Stimulated activated CD8-positive, alpha-beta memory T cell treated with anti-CD3 and anti-CD28 coated beads, Interleukin-12 subunit alpha, Interleukin-12 subunit beta, amount 100 ng/mL, for 1 hour (primary cell): Measurements from ENCODE around the gene PRR11.
A peak's percentile ranks its signal among the peaks of the same experiment; 100 is the strongest.
"Not testable (repeated sequence)": the region's sequence is repeated elsewhere in the genome, so short reads cannot be mapped to it uniquely, and the experiment has no call there.

Experiments used
- DNase-seq: peaks from one replicate; pipeline ENCODE4 v3.0.0-alpha.2; 2020; ENCODE audit warnings: low read depth

PRR11 gene

GRCh38 chr17:59155439-59156177, at the start of gene PRR11:
TSS of gene PRR11 (plus strand) at chr17:59155746. CDS start at chr17:59169753, 14,007 bp downstream.
- DNase-seq, result peak; percentile 85

- peak; percentile 53 for DNase-seq
Measured at GRCh38 chr17:59105852-59106462, 49.6 kb upstream of the PRR11 start.

- DNase-seq, result peak; percentile 98
Measured at GRCh38 chr17:59106463-59107305, 48.9 kb upstream of the PRR11 start, which contains the start of gene TRIM37. TSS of gene TRIM37 (minus strand) at chr17:59106880. CDS start at chr17:59106461, 419 bp downstream.

- DNase-seq, result no peak
Measured at GRCh38 chr17:59107306-59107670, 48.3 kb upstream of the PRR11 start.

- DNase-seq, result no peak
Measured at GRCh38 chr17:59108400-59109102, 47.0 kb upstream of the PRR11 start.

- DNase-seq, result no peak
Measured at GRCh38 chr17:59110973-59111372, 44.6 kb upstream of the PRR11 start.

- no peak for DNase-seq
Measured at GRCh38 chr17:59111539-59111938, 44.0 kb upstream of the PRR11 start.

GRCh38 chr17:59115474-59115873, 40.1 kb upstream of the PRR11 start:
- DNase-seq, result no peak

GRCh38 chr17:59121901-59122480, 33.6 kb upstream of the PRR11 start:
- no peak for DNase-seq

- DNase-seq, result no peak
Measured at GRCh38 chr17:59124665-59125064, 30.9 kb upstream of the PRR11 start.

GRCh38 chr17:59126809-59127417, 28.6 kb upstream of the PRR11 start:
- DNase-seq, result no peak

GRCh38 chr17:59129814-59130213, 25.7 kb upstream of the PRR11 start:
- DNase-seq, result no peak

- no peak for DNase-seq
Measured at GRCh38 chr17:59131131-59131530, 24.4 kb upstream of the PRR11 start.

- not testable (repeated sequence) for DNase-seq
Measured at GRCh38 chr17:59138339-59138738, 17.2 kb upstream of the PRR11 start.

GRCh38 chr17:59139939-59140338, 15.6 kb upstream of the PRR11 start:
- DNase-seq, result no peak

GRCh38 chr17:59141860-59142259, 13.7 kb upstream of the PRR11 start:
- no peak for DNase-seq

GRCh38 chr17:59145571-59146096, 9.9 kb upstream of the PRR11 start:
- no peak for DNase-seq

GRCh38 chr17:59149051-59149450, 6.5 kb upstream of the PRR11 start:
- DNase-seq, result no peak

- DNase-seq, result no peak
Measured at GRCh38 chr17:59149841-59150511, 5.6 kb upstream of the PRR11 start.

- DNase-seq, result no peak
Measured at GRCh38 chr17:59151006-59151405, 4.5 kb upstream of the PRR11 start.
